SH-SY5Y (cell line): ENCODE results near the gene KMT2E.

Source experiments
- GATA2 ChIP-seq: IDR thresholded peaks from 2 replicates; pipeline ENCODE4 v1.6.1; 2011; ENCODE audit warnings: mild to moderate bottlenecking, low read depth, low read length
- GATA3 ChIP-seq: IDR thresholded peaks from 2 replicates; pipeline ENCODE4 v1.6.1; 2011; ENCODE audit warnings: low read depth, mild to moderate bottlenecking, low read length, moderate library complexity

DNA sequence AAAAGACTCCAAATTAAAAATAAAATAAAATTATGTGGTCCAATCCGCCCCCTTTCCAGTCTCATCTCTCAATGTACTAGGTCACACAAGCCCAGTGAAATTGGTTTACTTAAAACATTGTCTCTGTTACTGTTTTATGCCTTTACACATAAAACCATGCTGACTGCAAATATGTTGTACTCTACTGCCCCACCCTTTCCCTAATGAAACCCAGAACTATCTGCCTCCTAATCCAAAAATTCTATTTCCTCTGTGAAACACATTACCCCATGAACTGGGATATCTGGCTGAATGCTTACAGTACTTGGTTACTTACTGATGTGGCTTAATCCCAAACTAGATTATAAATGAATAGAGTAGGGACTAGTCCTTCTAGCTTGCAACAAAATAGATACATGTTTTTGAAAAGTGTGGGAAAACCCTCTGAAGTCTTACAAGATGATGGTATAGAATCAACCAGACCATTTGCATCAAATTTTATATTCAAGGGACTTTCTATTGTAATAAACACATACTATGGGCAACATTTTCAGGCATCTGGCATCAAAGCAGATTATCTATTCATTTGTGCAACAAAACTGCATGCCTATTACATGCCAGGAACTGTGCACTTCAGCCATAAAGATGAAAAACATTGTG is 10.0 kb upstream of the KMT2E start:
- no peak for TF ChIP-seq GATA3
- TF ChIP-seq GATA2 = no peak
